ENCODE results near the gene KCNB1.

The KCNB1 gene

DNA sequence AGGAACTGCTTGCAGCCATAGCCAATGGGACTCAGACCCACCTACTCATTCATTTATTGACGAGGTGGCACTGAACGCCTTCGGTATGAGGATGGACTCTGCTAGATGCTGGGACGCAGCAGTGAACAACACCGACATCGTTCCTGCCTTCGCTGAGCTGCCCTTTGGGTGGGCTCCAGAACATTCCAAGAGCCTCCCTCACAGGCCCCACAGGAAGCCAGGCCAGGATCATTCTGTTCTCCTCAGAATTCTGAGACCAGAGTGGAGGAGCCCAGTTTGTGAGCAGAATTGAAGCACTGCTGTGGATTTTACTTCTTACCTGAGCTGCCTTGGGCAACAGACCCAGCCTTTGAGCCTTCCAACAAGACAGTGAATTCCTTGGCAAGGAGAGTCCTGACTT, 82.1 kb downstream of the KCNB1 start:
- TF ChIP-seq, protein P1, sequence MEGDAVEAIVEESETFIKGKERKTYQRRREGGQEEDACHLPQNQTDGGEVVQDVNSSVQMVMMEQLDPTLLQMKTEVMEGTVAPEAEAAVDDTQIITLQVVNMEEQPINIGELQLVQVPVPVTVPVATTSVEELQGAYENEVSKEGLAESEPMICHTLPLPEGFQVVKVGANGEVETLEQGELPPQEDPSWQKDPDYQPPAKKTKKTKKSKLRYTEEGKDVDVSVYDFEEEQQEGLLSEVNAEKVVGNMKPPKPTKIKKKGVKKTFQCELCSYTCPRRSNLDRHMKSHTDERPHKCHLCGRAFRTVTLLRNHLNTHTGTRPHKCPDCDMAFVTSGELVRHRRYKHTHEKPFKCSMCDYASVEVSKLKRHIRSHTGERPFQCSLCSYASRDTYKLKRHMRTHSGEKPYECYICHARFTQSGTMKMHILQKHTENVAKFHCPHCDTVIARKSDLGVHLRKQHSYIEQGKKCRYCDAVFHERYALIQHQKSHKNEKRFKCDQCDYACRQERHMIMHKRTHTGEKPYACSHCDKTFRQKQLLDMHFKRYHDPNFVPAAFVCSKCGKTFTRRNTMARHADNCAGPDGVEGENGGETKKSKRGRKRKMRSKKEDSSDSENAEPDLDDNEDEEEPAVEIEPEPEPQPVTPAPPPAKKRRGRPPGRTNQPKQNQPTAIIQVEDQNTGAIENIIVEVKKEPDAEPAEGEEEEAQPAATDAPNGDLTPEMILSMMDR (IDR thresholded peaks at IDR 0.05; ENCODE audit: low read depth, low read length, missing control alignments): no peak
- no peak for DNase-seq (ENCODE audit: extremely low read depth, low read depth)

DNA sequence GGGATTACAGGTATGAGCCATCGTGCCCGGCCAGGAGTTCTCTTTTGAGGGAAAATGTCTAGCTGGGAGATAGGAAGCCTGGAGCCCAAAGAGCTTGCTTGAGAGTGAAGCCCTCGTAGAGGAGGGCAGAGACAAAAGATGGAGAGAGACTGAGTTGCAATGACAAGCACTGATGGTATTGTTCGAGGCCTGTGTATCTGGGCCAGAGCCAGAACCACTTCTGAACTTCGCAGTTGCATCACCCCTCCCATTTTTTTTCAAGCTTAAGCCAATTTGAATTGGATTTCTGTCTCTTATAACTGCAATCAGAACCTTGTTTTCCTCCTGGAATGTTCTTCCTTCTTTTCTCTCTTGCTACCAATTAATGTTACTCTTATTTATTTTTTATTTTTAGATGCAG, 83.1 kb downstream of the KCNB1 start:
- no peak overlapping the region for H3K4me3 ChIP-seq (replicated peaks; ENCODE audit: low read depth, low read length)
- TF ChIP-seq, protein P1 (IDR thresholded peaks at IDR 0.05; ENCODE audit: low read depth, low read length, missing control alignments): no peak
- no peak for DNase-seq (ENCODE audit: extremely low read depth, low read depth)

More for the DNA sequence above, 82.1 kb downstream of the KCNB1 start:
- H3K4me3 ChIP-seq (replicated peaks; ENCODE audit: low read depth, low read length): no peak overlapping the region

DNA sequence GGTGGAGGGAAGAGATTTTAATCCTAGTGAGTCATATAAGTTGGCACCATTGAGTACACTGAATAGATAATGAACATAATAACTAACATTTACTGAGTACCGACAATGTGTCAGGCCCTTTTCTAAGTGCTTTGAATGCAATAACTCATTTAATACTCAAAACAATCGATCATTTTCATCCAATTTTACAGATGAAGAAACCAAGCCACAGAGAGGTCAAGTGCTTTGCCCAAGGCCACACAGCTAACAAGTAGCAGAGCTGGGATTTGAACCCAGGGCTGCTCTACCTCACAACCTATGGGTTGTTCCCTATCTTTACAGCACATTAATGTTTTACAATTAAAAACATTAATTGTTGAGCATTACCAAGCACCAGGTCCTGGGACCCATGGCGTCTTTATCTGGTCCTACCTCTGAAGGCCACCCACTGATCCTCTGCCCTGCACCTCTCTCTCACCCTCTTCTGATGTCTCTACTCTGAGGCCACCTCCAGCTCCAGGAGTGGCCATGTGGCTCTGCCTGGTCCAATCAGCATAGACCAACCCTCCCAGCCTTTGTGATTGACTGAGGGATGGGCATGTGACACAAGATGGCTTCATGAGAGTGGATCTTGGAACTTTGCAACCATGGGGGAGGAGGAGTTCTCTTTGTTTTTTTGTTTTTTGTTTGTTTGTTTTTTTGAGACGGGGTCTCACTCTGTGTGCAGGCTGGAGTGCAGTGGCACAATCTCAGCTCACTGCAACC, 83.9 kb downstream of the KCNB1 start:
- no peak for DNase-seq (ENCODE audit: extremely low read depth, low read depth)
- H3K4me3 ChIP-seq (replicated peaks; ENCODE audit: low read depth, low read length): no peak overlapping the region
- TF ChIP-seq, protein P1 (IDR thresholded peaks at IDR 0.05; ENCODE audit: low read depth, low read length, missing control alignments): no peak

DNA sequence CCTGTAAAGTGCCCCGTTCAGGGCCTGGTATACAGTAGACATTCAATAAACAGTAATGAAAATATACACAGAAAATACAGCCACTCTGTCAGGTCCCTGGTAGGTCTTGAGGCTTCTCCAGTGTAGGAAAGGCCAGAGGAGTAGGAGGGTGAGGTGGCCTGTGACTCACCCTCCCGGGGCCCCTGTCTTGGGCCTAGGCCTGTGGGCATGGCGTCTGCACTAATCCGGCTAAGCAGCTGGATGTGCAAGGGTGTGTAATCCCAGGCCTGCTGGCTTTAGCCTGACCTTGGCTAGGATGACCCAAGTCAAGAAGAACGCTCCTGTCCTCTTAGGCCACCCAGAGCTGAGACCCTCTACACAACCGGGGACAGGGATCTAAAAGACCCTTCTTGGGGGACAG, 84.9 kb downstream of the KCNB1 start:
- H3K4me3 ChIP-seq (replicated peaks; ENCODE audit: low read depth, low read length): no peak overlapping the region
- TF ChIP-seq, protein P1 (IDR thresholded peaks at IDR 0.05; ENCODE audit: low read depth, low read length, missing control alignments): no peak
- no peak for DNase-seq (ENCODE audit: extremely low read depth, low read depth)

DNA sequence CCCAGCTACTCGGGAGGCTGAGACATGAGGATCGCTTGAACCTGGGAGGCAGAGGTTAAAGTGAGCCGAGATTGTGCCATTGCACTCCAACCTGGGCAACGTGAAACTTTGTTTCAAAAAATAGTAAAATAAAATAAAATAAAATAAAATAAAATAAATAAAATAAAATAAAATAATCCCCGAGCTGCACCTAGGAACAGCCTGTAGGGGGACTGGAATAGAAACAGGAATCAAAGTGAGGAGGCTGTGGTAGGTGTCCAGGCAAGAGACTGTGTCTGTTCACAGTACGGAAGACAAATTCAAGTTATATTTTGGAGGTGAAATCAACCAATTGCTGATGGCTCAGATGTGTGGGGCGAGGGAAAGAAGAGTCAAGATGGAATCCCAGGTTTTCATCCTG, 86.2 kb downstream of the KCNB1 start:
- TF ChIP-seq, protein P1 (IDR thresholded peaks at IDR 0.05; ENCODE audit: low read depth, low read length, missing control alignments): no peak
- H3K4me3 ChIP-seq (replicated peaks; ENCODE audit: low read depth, low read length): no peak overlapping the region
- DNase-seq (ENCODE audit: extremely low read depth, low read depth): no peak

DNA sequence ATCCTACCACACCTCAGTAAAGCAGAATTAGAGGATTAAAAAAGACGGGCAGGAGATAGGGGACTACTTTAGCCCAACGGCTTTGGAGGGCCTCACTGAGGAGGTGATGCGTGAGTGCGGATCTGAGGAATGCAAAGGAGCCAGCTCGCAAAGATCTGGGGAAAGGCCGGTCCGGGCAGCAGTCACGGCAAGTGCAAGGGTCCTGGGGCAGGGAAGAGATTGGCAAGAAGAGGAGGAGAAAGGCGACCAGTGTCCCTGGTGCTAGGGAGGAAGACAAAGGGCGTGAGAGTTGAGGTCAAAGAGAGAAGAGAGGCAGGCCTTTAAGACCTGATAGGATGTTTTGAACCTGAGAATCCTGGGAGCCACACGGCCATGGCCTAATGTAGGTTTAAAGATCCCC, 86.8 kb downstream of the KCNB1 start:
- TF ChIP-seq, protein P1 (IDR thresholded peaks at IDR 0.05; ENCODE audit: low read depth, low read length, missing control alignments): no peak
- no peak for DNase-seq (ENCODE audit: extremely low read depth, low read depth)

DNA sequence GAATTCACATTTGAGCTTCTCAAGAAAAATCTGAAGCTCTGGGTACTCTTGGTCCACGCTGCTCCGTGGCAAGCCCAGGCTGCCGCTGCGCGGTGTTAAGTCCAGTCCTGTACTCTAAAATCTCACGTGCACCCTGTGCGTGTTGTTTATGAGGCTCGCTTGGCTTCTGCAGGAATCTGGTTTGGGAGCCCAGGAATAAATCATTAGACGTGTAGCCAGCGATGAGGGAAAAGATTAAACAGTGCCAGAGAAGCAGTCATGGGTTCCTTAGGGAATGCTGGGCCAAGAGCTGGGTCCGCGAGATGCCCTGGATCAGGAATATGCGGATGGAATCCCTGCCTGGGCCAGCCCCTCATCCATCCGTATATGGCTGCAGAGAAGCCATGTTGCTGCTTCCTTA, 87.3 kb downstream of the KCNB1 start:
- TF ChIP-seq, protein P1 (IDR thresholded peaks at IDR 0.05; ENCODE audit: low read depth, low read length, missing control alignments): no peak
- no peak overlapping the region for H3K4me3 ChIP-seq (replicated peaks; ENCODE audit: low read depth, low read length)
- no peak for DNase-seq (ENCODE audit: extremely low read depth, low read depth)

More for the DNA sequence above, 86.8 kb downstream of the KCNB1 start:
- H3K4me3 ChIP-seq (replicated peaks; ENCODE audit: low read depth, low read length): no peak overlapping the region

Data from HFF-Myc (cell line).